22Rv1 (cell line): ENCODE measurements around the gene MAGI3.

Experiments used
- H3K27ac ChIP-seq: fragments of 450-650 bp; 2 replicates; pipeline ENCODE4 v1.5.1; 2017
- ZFX ChIP-seq: fragments of 450-650 bp; IDR thresholded peaks from 2 replicates; pipeline ENCODE4 v1.6.1; 2017; ENCODE audit warnings: antibody characterized with exemption, borderline replicate concordance
- TF ChIP-seq, protein P1 (sequence below): fragments of 450-650 bp; IDR thresholded peaks from 2 replicates; pipeline ENCODE4 v1.5.1; 2017; ENCODE audit warnings: mild to moderate bottlenecking

Gene MAGI3

GRCh38 chr1:113657126-113657525 lies 266.8 kb downstream of the MAGI3 start:
- no peak overlapping the region for H3K27ac ChIP-seq
- no peak for TF ChIP-seq ZFX
- TF ChIP-seq, protein P1, sequence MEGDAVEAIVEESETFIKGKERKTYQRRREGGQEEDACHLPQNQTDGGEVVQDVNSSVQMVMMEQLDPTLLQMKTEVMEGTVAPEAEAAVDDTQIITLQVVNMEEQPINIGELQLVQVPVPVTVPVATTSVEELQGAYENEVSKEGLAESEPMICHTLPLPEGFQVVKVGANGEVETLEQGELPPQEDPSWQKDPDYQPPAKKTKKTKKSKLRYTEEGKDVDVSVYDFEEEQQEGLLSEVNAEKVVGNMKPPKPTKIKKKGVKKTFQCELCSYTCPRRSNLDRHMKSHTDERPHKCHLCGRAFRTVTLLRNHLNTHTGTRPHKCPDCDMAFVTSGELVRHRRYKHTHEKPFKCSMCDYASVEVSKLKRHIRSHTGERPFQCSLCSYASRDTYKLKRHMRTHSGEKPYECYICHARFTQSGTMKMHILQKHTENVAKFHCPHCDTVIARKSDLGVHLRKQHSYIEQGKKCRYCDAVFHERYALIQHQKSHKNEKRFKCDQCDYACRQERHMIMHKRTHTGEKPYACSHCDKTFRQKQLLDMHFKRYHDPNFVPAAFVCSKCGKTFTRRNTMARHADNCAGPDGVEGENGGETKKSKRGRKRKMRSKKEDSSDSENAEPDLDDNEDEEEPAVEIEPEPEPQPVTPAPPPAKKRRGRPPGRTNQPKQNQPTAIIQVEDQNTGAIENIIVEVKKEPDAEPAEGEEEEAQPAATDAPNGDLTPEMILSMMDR = no peak

GRCh38 chr1:113657556-113658063 lies 267.3 kb downstream of the MAGI3 start:
- no peak overlapping the region for H3K27ac ChIP-seq
- TF ChIP-seq, protein P1 = no peak
- TF ChIP-seq ZFX = no peak

DNA sequence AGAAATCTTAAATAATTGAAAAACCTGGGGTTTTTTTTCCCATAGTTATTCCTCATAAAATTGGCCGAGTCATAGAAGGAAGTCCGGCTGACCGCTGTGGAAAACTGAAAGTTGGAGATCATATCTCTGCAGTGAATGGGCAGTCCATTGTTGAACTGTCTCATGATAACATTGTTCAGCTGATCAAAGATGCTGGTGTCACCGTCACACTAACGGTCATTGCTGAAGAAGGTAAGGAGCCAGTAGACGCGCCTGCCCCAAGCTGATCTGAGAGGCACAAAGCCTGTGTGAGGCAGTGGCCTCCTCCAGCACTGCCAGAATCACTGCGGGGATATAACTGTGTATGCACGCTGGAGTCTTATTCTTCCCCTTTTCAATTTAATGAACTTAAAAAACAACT lies 268.7 kb downstream of the MAGI3 start:
- no peak for TF ChIP-seq ZFX
- TF ChIP-seq, protein P1 = no peak
- H3K27ac ChIP-seq = no peak overlapping the region

DNA sequence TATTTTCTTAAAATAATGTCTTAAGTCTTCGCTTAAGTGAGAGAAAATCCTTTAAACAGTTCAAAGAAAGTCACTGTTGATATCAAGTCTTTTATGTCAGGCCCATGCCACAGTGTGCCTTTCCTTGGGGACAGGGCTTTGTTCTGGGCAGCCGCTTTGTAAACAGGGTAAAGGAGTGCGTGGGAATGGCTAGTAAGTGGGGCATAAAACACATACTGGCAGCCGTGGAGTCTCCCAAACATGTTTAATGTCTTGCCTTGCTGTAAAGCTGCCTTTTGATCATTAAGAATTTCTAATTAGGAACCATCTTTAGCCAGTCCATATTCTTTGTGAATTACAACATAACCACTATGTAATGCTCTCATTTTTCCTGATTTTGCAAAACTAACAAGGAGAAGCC lies 269.2 kb downstream of the MAGI3 start:
- no peak overlapping the region for H3K27ac ChIP-seq
- TF ChIP-seq ZFX = no peak
- TF ChIP-seq, protein P1 = no peak

DNA sequence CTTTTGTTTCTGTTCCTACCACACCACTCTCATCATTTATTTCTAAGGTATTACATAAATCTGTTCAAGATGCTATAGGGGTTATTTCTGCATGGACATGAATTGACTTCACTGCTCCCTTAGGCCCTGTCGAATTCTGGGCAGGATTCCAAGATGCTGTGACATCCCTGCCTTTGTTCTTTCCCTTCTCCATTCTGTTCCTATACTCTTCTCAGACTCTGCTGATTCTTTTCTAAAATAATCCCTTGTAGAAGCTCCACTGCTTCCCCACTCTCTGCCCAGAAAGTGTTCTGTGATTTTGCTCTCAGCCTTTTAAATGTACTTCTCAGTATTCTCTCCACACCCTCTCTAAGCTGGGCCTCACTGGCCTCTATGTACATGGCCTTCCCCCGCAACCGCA lies 269.8 kb downstream of the MAGI3 start:
- TF ChIP-seq, protein P1 = no peak
- TF ChIP-seq ZFX = no peak
- no peak overlapping the region for H3K27ac ChIP-seq

DNA sequence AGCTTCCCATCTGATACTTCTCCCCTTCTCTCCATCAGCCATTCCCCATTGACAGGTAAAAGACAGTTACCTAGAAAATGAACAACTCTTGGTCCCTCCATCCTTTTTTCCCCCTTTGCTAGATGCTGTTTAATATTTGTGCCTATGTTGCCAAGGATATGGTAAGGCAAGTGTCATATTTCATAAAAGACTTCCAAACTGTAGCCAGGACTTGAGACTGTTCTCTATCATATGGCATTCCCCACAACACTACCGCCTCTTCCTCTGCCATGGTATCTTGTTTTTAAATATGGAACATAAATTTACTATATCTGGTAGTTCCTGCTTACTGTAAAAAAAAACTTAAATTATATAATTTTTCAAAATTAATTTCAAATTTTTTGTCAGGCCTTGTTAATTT lies 271.8 kb downstream of the MAGI3 start:
- TF ChIP-seq ZFX = no peak
- TF ChIP-seq, protein P1 = no peak
- H3K27ac ChIP-seq = no peak overlapping the region

GRCh38 chr1:113663165-113663951 lies 273.0 kb downstream of the MAGI3 start:
- H3K27ac ChIP-seq = no peak overlapping the region
- TF ChIP-seq, protein P1 = no peak
- TF ChIP-seq ZFX = no peak
